ENCODE measurements around the gene SCGB1D4. TPM values are rescaled to one million over a fixed set of nuclear protein-coding genes. Genes with fewer than 3 reads are reported as not detected.

SCGB1D4 gene
- total and polyA plus RNA-seq, 10 of the 15 experiments (the other 5 are each of a cell fraction or from before 2014, with no cell fraction given): not detected

- intact Hi-C loops (cut with micrococcal nuclease; ENCODE audit: unreplicated experiment) (no loop called here), in situ Hi-C loops (cut with MboI) (no loop called here)
- Histone ChIP-seq H4K20me1 (ENCODE audit: control insufficient read depth, insufficient read depth) (no peaks in the 10 kb centered on the region), H3K36me3 (ENCODE audit: control insufficient read depth in 2 of 2, insufficient read depth in 2 of 2, low read length in 1 of 2) (no peaks in the 10 kb centered on the region), H3K4me3 (no peak overlapping the region), H3K27ac (ENCODE audit: control insufficient read depth, insufficient read depth) (no peak overlapping the region), H3K9ac (ENCODE audit: control insufficient read depth, insufficient read depth, low read length) (no peak overlapping the region), H3K27me3 (replicated peaks in 1 of 2; ENCODE audit: control insufficient read depth in 2 of 2, insufficient read depth in 2 of 2, low read length in 1 of 2) (no peaks in the 10 kb centered on the region; a peak in 1 of 4 replicates), H2AFZ (ENCODE audit: control insufficient read depth, low read depth, low read length) (no peak overlapping the region), H3K79me2 (ENCODE audit: control insufficient read depth, insufficient read depth, low read length) (no peaks in the 10 kb centered on the region), H3K4me2 (ENCODE audit: control insufficient read depth, insufficient read depth) (no peak overlapping the region), H3K4me1 (ENCODE audit: control insufficient read depth, insufficient read depth, low read length) (no peaks in the 10 kb centered on the region), H3K9me3 (replicated peaks; ENCODE audit: control insufficient read depth, insufficient read depth, low read length) (no peaks in the 10 kb centered on the region)
- FAIRE-seq (no peak), ATAC-seq (no peak), DNase-seq (ENCODE audit: low read depth, low spot score) (no peak)
- CTCF ChIA-PET: no interaction called here
- RAD21 ChIA-PET (ENCODE audit: unreplicated experiment): no interaction called here
- 16% methylated on average over 6 of the region's 6 CpGs for WGBS (ENCODE audit: insufficient coverage, insufficient replicate concordance, low lambda C conversion rate, missing lambda C conversion rate)
- SMC1A ChIA-PET (ENCODE audit: uncharacterized antibody, unreplicated experiment): no interaction called here
- no TSS peak for BruUV-seq (replicated peaks)
- POLR2A ChIA-PET: no interaction called here
- TF ChIP-seq ZNF384 (IDR thresholded peaks at IDR 0.05; ENCODE audit: borderline replicate concordance, low read depth, low read length): no peak
These were observed 38.5 kb downstream of the SCGB1D4 start for GRCh38 chr11:62260261-62260953.

- Histone ChIP-seq H3K27me3 (replicated peaks in 1 of 2; ENCODE audit: control insufficient read depth in 2 of 2, insufficient read depth in 2 of 2, low read length in 1 of 2) (no peaks in the 10 kb centered on the region), H3K27ac (ENCODE audit: control insufficient read depth, insufficient read depth) (no peak overlapping the region), H3K36me3 (ENCODE audit: control insufficient read depth in 2 of 2, insufficient read depth in 2 of 2, low read length in 1 of 2) (no peaks in the 10 kb centered on the region), H3K79me2 (ENCODE audit: control insufficient read depth, insufficient read depth, low read length) (no peaks in the 10 kb centered on the region), H3K4me2 (ENCODE audit: control insufficient read depth, insufficient read depth) (no peak overlapping the region), H4K20me1 (ENCODE audit: control insufficient read depth, insufficient read depth) (no peaks in the 10 kb centered on the region), H3K4me1 (ENCODE audit: control insufficient read depth, insufficient read depth, low read length) (no peaks in the 10 kb centered on the region), H3K9ac (ENCODE audit: control insufficient read depth, insufficient read depth, low read length) (no peak overlapping the region), H3K9me3 (replicated peaks; ENCODE audit: control insufficient read depth, insufficient read depth, low read length) (peaks cover 7% of the 10 kb centered on the region; the same call in 2 of the 3 replicates), H2AFZ (ENCODE audit: control insufficient read depth, low read depth, low read length) (no peak overlapping the region), H3K4me3 (no peak overlapping the region)
- DNase-seq (ENCODE audit: low read depth, low spot score) (no peak), ATAC-seq (no peak), FAIRE-seq (no peak)
- TF ChIP-seq POLR2AphosphoS2 (IDR thresholded peaks at IDR 0.05; ENCODE audit: low read depth, low read length) (no peak), BHLHE40 (IDR thresholded peaks at IDR 0.05; ENCODE audit: borderline replicate concordance in 1 of 2, low read depth in 2 of 2, low read length in 1 of 2) (no peak), ELK1 (IDR thresholded peaks at IDR 0.05; ENCODE audit: low read depth, low read length) (no peak), EGR1 (IDR thresholded peaks at IDR 0.05; ENCODE audit: borderline replicate concordance in 1 of 2, low read depth in 2 of 2, low read length in 2 of 2) (no peak), KAT2A (conservative IDR thresholded peaks at IDR 0.05; ENCODE audit: control insufficient read depth, low read depth, low read length) (no peak), NFYA (IDR thresholded peaks at IDR 0.05; ENCODE audit: borderline replicate concordance, low read depth, low read length) (no peak), SREBF1 (IDR thresholded peaks at IDR 0.05; ENCODE audit: low read length) (no peak), RELA (IDR thresholded peaks at IDR 0.05; ENCODE audit: borderline replicate concordance, partially characterized antibody) (no peak), HDAC6 (IDR thresholded peaks at IDR 0.05; ENCODE audit: unreplicated experiment) (no peak), ZNF384 (IDR thresholded peaks at IDR 0.05; ENCODE audit: borderline replicate concordance, low read depth, low read length) (no peak), HDAC2 (IDR thresholded peaks at IDR 0.05) (no peak), MYB (IDR thresholded peaks at IDR 0.05; ENCODE audit: borderline replicate concordance, low read depth, low read length) (no peak), BACH1 (IDR thresholded peaks at IDR 0.05; ENCODE audit: borderline replicate concordance) (no peak), GABPA (IDR thresholded peaks at IDR 0.05; ENCODE audit: low read depth) (no peak), PKNOX1 (IDR thresholded peaks at IDR 0.05) (no peak)
- ChIA-PET RAD21 (ENCODE audit: unreplicated experiment) (no interaction called here), SMC1A (ENCODE audit: uncharacterized antibody, unreplicated experiment) (no interaction called here), POLR2A (interaction anchor here (0.7 kb wide), 1 partner anchor 730 kb away, joined by 3 read pairs; no protein-coding TSS in a partner anchor), CTCF (interaction anchor here (0.6 kb wide), 1 partner anchor 112 kb away, joined by 3 read pairs; no protein-coding TSS in a partner anchor)
- no TSS peak for BruUV-seq (replicated peaks)
- in situ Hi-C loops (cut with MboI) (no loop called here), intact Hi-C loops (cut with micrococcal nuclease; ENCODE audit: unreplicated experiment) (no loop called here)
- WGBS (ENCODE audit: insufficient coverage, insufficient replicate concordance, low lambda C conversion rate, missing lambda C conversion rate): 54% methylated on average over 2 of the region's 2 CpGs
These were observed 42.6 kb downstream of the SCGB1D4 start for GRCh38 chr11:62256281-62256680.

Data from GM12878 (cell line).